Stimulated activated CD8-positive, alpha-beta memory T cell treated with anti-CD3 and anti-CD28 coated beads, Interleukin-4, amount 100 ng/mL, for 24 hours (primary cell): ENCODE data around the gene RNF217.
"Not testable (repeated sequence)": the region's sequence is repeated elsewhere in the genome, so short reads cannot be mapped to it uniquely, and the experiment has no call there.

Source experiments
- DNase-seq: peaks from one replicate; pipeline ENCODE4 v3.0.0-alpha.2; 2020; ENCODE audit warnings: low read depth

The RNF217 gene

DNA sequence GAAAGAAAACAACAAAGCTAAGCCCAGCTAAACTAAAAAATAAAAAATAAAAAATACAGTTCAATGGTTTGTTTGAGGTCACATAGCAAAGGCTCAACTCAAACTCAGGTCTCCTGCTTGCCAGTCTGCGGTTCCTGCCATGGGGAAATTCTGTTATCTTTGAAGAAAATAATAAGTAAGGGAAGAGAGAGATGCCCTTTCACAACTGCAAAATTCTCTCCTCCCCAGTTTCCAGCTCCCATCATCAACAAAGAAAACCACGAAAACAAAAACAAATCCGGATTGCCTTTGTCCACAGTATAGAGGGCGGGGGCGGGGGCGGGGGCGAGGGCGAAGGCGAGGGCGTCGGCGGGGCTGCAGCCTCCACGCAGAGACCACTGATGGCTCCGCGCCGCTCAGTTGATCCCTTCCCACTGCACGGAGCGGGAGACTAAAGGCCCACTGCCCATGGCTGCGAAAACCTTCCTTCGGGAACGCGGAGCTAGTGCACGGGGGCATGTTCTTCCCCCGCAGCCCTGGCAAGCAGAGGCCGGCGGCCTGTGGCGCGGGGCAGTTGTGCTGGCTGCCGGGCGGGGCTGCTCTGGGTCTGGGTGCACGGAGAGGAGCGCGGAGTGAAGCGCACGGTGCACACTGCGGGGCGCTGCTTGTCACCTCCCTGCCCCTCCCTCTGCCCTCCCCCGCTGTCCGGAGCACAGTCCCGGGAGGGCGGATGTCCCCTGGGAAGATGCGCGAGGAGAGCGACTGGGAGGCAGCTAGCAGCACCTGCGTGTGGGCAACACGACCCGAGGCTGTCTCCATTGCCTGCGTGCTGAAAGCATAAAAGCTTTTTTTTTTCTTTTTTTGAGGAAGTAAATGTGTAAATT, 137.2 kb downstream of the RNF217 start:
- DNase-seq = no peak

DNA sequence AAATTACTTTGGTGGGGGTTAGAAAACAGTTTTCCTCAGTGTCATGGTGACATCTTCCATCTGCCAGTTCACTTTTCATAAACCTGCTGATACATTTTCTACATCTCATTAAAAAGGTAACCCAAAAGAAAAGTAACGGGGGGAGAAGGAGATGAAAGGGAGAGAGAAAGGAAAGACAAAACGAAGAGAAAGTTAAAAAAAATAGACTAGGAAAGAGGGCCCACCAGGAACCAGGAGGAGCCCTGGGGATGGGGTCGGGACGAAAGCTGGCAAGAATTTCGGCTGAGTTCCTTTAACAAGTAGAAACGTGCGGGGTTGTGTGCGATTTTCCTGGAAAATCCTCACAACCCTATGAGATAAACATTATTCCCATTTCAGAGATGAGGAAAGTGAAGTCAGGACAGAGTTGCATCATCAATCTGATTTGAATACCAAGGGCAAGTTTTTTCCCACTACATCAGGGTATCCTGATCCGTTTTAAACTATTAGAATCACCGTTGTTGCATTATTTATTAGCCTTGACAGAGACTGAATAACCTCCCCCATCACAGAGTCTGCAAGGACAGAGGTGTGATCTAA, 137.9 kb downstream of the RNF217 start:
- DNase-seq = no peak

DNA sequence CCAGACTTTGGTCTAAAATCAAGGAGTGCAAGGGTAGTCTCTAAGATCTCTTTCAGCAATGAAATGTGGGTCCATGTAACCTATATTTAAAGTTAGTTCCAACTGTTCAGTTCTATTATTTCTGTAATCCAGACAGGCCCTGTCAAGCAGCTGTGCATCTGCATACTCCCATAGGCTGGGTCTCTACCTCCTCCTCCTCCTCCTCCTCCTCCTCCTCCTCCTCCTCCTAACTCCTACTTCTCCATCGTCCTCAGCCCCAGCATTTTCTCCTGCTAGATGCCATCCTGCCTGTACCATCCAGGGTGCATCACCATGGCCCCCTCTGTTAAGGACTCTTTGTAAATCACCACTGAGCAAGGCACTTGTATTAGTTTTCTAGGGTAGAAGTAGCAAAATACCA, 138.9 kb downstream of the RNF217 start:
- DNase-seq = no peak

DNA sequence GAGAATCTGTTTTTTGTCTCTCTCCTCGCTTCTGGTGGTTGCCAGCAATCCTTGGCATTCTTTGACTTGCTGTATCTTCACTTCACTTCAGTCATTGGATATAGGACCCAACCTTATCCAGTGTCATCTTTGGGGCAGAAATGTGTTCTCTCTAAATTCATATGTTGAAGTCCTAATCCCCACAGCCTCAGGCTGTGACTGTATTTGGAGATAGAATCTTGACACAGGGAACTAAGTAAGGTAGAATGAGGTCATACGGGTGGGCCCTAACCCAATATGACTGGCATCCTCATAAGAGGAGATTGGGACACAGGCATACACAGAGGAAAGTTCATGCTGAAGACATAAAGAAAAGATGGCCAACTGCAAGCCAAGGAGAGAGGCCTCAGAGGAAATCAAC, 139.4 kb downstream of the RNF217 start:
- DNase-seq = no peak

DNA sequence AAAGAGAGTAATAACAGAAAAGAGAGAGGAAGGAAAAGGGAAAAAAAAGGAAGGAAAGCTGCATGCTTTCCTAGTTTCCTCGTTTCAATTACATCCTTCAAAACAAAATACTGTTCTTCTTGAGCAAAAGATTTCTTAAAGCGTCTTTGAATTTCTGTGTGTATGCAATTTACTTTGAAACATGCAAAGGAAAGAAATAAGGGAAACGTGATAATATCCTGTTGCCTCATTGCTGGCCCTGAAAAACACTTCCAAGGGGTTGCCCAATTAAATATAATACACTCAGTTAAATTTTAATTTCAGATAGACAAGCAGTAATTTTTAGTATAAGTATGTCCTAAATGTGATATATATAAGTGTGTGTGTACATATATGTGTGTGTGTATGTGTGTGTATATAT, 140.2 kb downstream of the RNF217 start:
- no peak for DNase-seq

DNA sequence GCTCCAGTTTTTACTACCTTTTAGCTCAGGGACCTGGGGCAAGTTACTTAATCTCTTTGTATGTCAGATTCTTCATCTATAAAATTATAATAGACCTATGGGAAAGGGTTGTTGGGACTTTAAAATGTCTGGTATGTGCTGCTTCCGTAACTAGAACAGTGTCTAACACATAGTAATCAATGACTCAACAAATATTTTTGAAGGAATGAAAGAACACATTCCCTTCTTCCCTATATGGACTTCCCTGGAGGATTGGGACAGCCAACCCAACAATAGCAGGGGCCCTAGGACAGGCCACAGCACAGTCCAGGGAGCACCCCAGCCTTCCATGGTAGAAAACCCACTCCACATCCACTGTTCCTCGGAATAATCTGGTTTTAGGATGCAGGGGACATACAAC, 140.7 kb downstream of the RNF217 start:
- no peak for DNase-seq

DNA sequence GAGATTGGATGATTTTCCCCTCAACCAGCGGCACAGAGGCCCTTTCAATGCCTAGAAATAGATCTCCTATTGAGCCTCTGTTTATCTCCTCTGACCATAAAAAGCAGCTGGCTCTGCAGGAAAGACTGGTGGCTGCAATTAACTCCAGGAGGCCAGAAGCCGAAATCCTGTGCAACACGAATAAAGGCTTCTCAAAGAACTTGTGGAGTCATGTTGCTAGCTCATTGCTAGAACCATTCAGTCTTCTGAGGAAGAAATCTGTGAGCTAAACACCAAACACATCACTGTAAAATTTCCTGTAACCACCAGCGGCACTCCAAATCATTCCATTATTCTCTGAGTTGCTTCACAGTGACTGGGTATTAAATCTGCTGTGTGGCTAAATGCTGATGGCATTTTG, 142.2 kb downstream of the RNF217 start:
- no peak for DNase-seq

DNA sequence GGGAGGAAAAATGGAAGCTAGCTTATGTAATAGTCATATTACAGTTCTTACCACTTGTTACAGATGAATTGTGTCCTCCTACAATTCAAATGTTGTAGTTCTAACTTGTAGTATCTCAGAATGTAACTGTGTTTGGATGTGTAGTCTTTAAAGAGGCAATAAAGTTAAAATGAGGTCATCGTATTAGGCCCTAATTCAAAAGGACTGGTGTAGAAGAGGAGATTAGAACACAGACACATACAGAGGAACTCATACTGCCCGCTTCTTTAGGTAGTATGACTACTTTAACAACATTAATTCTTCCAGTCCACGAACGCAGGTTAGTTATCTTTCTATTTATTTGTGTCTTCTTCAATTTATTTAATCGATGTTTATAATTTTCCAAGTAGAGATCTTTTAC, 144.8 kb downstream of the RNF217 start:
- no peak for DNase-seq

DNA sequence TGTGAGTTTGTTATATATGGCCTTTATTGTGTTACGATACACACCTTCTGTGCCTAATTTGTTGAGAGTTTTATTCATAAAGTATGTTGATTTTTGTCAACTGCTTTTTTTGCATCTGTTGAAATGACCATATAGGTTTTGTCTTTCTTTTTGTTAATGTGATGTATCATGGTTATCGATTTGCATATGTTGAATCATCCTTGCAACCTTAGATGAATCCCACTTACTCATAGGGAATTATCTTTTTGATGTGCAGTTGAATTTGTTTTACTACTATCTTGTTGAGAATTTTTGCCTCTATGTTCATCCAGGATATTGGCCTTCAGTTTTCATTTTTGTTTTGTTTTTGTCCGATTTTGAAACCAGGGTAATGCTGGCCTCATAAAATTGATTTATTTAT, 145.7 kb downstream of the RNF217 start:
- no peak for DNase-seq

DNA sequence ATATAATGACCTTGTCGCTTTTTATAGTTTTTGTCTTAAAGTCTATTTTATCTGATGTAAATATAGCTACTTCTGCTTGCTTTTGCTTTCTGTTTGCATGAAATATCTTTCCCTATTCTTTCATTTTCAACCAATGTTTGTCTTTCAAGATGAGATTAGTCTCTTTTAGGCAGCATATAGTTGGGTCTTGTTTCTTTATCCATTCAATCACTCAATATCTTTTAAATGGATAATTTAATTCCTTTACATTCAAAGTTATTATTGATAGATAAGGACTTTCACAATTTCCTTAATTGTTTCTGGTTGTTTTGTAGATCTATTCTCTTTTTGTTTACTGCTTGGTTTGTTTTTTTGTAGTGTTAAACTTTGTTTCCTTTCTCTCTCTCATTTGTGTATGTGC, 147.8 kb downstream of the RNF217 start:
- DNase-seq = no peak

DNA sequence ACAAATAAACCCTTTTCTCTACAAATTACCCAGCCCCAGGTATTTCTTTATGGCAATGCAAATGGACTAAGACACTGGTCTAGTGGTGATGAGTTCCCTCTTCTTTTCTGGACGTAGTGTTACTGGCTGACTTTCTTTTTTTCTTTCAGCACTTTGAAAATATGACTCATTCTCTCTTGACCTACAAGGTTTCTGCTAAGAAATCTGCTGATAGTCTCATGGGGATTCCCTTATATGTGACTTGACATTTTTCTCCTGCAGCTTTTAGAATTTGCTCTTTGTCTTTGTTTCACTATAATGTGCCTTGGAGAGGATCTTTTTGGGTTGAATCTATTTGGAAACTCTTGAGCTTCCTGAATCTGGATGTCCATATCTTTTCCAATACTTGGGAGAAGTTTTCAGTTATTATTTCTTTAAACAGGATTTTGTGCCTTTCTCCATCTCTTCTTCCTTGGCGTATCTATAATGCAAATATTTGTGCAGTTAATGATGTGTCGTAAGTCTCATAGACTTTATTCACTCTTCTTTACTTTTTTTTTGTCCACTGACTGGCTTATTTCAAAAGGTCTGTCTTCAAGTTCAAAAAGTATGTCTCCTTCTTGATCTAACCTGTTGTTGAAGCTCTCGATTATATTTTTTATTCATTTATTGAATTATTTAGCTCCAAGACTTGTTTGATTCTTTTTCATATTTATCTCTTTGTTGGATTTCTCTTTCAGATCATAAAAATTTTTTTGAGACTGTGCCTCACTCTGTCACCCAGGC, 149.2 kb downstream of the RNF217 start:
- DNase-seq = no peak

DNA sequence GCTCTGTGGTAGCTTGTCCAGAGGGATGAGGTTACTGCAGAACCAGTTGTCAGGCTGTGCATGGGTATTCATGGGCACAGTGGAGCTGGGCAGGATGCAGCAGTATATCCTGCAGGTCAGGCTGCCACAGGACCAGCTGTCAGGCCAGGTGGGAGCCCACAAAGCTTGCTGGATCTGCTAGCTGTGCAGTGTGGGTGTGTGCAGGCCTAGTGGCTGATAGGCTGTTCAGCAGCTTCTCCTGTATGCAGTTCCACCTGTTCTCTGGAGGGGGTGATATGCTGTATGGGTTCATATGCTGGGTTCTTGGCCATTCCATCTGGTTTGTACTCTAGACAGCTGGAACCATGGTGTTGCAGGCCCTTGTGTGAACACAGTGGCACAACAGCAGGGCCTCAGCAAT, 150.7 kb downstream of the RNF217 start:
- DNase-seq = no peak

DNA sequence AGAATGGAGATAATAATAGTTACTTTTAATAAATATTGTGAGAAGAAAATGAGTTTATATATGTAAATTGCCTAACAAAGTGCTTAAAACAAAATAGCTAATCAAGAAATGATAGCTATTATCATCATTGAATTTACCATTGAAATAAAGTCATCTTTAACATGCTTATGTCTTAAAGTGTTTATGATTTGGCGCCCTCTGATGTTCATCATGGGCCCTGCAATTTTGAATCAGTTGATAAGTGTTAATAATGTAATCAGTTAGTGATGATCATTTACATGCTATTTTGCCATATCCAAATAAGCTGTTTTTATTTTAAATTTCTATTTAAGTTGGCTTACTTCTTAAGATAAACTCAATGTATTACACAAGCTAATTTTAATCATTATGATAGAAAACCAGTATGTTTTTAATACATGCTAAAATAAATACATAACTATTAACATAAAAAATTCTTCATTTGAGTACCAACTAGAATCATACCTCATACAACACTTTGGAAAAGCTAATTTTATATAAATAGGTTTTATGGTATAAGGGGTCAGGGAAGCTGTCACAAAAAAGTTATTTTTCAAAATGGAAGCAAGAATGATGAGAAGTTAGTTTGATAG, 152.1 kb downstream of the RNF217 start:
- DNase-seq = peak; percentile 27

DNA sequence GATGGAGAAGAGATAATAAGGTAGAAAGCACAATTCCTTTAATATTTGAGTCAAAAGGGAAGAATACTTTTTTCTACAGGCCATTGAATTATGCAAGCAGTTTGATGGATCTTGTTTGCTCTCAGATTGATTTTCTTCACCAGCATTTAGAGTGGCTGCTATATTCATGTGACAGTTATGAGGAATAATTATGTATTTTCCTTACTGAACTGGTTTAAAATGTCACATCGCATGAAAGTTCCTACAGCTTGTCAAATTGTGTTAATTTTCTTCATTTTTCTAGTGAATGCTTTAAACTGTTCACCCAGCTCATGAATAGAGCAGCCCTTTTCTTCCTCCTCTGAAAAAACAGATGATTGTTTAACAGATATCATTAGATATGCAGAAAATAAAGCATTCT, 153.9 kb downstream of the RNF217 start:
- no peak for DNase-seq

DNA sequence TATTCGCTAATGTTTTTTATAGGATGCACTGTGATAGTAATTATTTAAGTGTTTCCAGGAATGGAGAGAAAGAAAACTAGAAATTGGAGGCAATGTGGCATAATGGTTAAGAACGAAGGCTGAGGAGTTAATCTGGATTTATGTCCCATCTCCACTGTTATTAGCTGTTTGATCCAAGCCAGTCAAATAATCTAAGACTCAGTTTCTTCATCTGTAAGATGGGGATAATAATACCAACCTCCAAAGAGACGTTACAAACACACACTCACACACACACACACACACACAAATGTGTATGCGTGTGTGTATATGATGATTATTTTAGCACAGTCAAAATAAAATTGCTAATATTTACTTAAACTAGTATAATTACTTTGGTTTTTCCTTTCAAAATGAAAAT, 154.5 kb downstream of the RNF217 start:
- no peak for DNase-seq

DNA sequence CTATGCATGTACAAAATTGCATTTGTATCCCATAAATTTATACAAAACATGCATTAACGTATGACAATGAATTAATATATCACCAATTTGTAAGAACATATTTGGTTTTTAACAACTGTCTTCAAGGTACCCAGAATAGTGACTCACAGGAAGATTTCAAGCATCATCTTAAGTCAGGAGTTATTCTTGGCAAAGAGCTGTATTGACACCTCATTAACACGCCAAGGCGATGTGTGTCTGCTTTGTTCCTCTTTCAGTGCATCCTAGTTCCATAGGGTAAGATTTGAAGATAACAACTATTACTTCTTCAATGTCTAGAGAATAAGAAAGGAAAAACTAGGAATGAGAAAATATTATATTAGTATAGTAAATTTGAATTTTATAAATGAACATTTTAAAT, 155.6 kb downstream of the RNF217 start:
- DNase-seq = no peak

DNA sequence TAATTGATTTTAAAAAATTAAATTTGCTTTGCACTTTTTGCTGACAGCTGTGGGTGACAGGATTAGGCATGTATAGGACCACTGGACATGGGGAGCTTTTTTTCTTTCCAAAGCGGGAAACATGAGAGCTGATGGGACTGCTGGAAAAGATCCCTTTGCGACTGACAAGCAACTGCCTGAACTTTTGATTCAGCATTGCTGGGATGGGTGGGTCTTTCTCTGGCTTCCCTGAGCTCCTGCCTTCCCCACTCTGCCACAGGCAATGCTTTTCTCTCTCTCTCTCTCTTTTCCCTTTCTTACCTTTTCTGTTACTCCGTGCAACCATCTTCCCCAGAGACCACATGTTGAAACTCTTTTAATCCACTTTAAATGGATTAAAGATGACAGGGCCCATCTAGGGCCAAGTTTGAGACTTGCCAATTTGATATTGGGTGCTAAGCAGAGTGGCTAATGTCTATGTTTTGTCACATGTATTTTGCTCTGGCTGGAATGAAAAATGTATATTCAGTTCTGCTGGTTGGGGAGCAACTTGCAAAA, 157.9 kb downstream of the RNF217 start:
- DNase-seq = no peak

DNA sequence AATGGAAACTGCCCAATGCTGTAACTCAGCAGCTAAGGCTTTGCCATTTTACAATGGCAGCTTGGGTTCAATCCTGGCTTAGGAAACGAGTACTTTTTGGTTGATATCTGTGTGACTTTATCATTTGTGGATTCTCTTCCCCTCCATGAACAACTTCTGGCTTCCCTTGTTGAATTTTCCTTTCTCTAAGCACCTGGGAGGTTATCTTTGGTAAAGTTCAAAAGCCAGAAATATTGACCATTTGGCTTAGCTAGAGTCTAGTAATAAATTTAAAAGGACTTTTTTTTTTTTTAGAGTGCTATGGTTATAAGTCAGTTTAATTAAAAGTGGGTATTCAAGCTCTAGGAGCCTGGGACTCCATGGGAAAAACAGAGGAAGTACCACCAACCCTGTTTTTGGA, 159.7 kb downstream of the RNF217 start:
- DNase-seq = no peak

DNA sequence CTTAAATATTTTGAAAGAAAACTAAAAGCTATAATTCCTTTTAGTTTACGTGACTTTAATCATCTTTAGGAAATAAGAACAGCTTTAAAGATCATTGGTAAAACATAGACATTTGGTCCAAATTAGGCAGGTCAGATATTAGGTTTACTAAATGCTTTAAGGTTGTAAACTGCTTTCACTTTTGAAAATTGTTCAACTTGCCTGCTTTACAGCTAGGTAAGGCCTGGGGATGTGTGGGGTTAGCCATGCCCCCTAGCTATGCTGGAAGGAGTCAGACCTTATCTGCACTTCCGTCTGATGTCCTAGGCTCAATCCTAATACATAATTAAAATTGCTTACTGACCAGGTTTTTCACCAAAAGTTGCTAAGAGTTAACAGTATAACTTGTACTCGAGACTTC, 160.8 kb downstream of the RNF217 start:
- no peak for DNase-seq

DNA sequence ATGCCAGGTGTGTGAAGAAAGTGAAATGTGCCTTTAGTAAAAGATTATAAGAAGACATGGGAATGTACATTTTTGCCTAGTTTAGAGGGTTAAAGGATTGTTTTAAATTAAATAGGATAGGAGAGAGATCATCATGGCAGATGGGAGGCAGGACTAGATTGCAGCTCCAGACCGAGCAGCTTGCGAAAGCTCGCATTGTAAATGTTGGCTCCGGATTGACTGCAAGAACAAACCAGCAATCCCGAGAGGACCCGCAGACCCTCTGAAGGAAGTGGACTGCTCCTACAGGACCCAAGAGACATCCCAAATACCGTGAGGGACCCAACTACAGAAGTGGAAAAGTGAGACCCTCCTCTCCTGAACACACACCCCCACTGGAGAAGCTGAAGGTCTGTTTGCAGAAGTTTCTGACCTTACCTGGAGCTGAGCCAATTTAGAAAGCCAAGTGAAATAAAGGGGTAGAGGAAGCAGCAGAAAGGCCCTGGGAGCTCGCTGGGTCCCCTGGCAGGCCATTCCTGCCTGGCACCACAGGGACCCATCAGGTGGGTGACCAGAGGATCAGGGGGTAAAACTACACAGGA, 161.3 kb downstream of the RNF217 start:
- no peak for DNase-seq

DNA sequence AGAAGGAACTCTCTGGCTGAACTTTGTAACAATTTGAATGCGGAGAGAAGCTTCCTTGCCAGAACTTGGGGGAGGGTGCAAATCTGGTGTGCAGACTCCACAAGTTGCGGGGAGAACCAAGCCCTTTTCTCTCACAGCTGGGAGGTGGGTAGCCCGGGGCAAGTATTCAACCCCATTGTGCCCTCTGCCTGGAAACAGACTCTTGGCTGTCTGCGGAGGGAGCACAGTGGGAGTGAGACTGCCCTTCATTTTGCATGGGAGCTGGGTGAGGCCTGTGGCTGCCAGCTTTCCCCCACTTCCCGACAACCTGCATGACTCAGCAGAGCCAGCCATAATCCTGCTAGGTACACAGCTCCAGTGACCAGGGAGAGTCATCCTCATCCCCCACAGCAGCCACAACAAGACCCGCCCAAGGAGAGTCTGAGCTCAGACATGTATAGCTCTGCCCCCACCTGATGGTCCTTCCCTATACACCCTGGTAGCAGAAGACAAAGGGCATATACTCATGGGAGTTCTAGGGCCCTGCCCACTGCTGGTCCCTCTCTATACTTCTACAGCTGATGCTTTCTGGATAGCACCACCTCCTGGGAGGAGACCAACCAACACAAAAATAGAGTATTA, 161.9 kb downstream of the RNF217 start:
- no peak for DNase-seq

DNA sequence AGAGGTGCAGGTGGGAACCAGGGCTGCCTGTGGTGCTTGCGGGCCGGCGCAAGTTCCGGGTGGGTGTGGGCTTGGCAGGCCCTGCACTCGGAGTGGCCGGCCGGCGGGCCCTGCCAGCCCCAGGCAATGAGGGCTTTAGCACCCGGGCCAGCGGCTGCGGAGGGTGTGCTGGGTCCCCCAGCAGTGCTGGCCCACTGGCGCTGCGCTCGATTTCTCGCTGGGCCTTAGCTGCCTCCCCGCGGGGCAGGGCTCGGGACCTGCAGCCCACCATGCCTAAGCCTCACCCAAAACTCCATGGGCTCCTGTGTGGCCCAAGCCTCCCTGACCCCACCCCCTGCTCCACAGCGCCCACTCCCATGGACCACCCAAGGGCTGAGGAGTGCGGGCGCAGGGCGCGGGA, 163.6 kb downstream of the RNF217 start:
- not testable (repeated sequence) for DNase-seq
